Activated CD4-positive, alpha-beta memory T cell treated with anti-CD3 and anti-CD28 coated beads, Interleukin-2, amount 10 ng/mL, durations not matched to agents 7 days and 5 days (primary cell): ENCODE measurements around the gene NALCN. TPM values are rescaled to one million over a fixed set of nuclear protein-coding genes. Genes with fewer than 3 reads are reported as not detected.

ENCODE experiments used
- CTCF ChIA-PET: fragments of 350-600 bp; sonication (Branson Sonifier 250); formaldehyde crosslinking; loops from one replicate; lab custom pipeline; 2021; ENCODE audit warnings: antibody characterized with exemption, inconsistent platforms; lab: Charles Lee
- POLR2A ChIA-PET: fragments of 350-600 bp; sonication (Branson Sonifier 250); formaldehyde crosslinking; loops from one replicate; lab custom pipeline; 2021; ENCODE audit warnings: antibody characterized with exemption; lab: Charles Lee
- DNase-seq: peaks from one replicate; pipeline ENCODE4 v3.0.0-alpha.2; 2020
- H3K27ac Mint-ChIP-seq: one replicate; pipeline ENCODE4 v1.8.0; 2021; ENCODE audit warnings: mild to moderate bottlenecking, mixed read lengths
- H3K27me3 Mint-ChIP-seq: one replicate; pipeline ENCODE4 v1.8.0; 2021; ENCODE audit warnings: mixed read lengths
- H3K36me3 Mint-ChIP-seq: one replicate; pipeline ENCODE4 v1.8.0; 2021; ENCODE audit warnings: low read depth, mixed read lengths
- H3K4me1 Mint-ChIP-seq: one replicate; pipeline ENCODE4 v1.8.0; 2021; ENCODE audit warnings: mixed read lengths
- H3K4me3 Mint-ChIP-seq: one replicate; pipeline ENCODE4 v1.8.0; 2021; ENCODE audit warnings: mild to moderate bottlenecking, mixed read lengths
- H3K9me3 Mint-ChIP-seq: one replicate; pipeline ENCODE4 v1.8.0; 2021; ENCODE audit warnings: mixed read lengths
- total RNA-seq, 2 experiments: library from RNA; stranded (reverse); gene quantifications; one replicate each; pipeline ENCODE4 v1.2.3, GENCODE V29; 2021

NALCN gene
- total RNA-seq, 2 experiments from 2014 or later: not detected

GRCh38 chr13:101025925-101026324 lies 390.4 kb downstream of the NALCN start:
- no peak for DNase-seq
- Mint-ChIP-seq H3K36me3 (no peaks in the 10 kb centered on the region), H3K27ac (no peak overlapping the region), H3K4me1 (no peaks in the 10 kb centered on the region), H3K9me3 (no peaks in the 10 kb centered on the region), H3K27me3 (peaks cover 13% of the 10 kb centered on the region), H3K4me3 (no peak overlapping the region)
- ChIA-PET POLR2A (no interaction called here), CTCF (no interaction called here)

GRCh38 chr13:101025519-101025918 lies 390.8 kb downstream of the NALCN start:
- no peaks in the 10 kb centered on the region for H3K9me3 Mint-ChIP-seq
- peaks cover 11% of the 10 kb centered on the region for H3K27me3 Mint-ChIP-seq
- H3K4me3 Mint-ChIP-seq: no peak overlapping the region
- H3K36me3 Mint-ChIP-seq: no peaks in the 10 kb centered on the region
- DNase-seq: no peak
- CTCF ChIA-PET: no interaction called here
- POLR2A ChIA-PET: no interaction called here
- no peaks in the 10 kb centered on the region for H3K4me1 Mint-ChIP-seq
- no peak overlapping the region for H3K27ac Mint-ChIP-seq

GRCh38 chr13:101019126-101019525 lies 397.2 kb downstream of the NALCN start:
- Mint-ChIP-seq H3K4me3 (no peak overlapping the region), H3K4me1 (no peaks in the 10 kb centered on the region), H3K36me3 (no peaks in the 10 kb centered on the region), H3K9me3 (no peaks in the 10 kb centered on the region), H3K27ac (no peak overlapping the region), H3K27me3 (peaks cover 2% of the 10 kb centered on the region)
- ChIA-PET POLR2A (no interaction called here), CTCF (no interaction called here)
- no peak for DNase-seq

- POLR2A ChIA-PET: no interaction called here
- no peaks in the 10 kb centered on the region for H3K9me3 Mint-ChIP-seq
- CTCF ChIA-PET: no interaction called here
- no peaks in the 10 kb centered on the region for H3K36me3 Mint-ChIP-seq
- H3K27ac Mint-ChIP-seq: no peak overlapping the region
- peaks cover 2% of the 10 kb centered on the region for H3K27me3 Mint-ChIP-seq
- DNase-seq: no peak
- H3K4me3 Mint-ChIP-seq: no peak overlapping the region
- no peaks in the 10 kb centered on the region for H3K4me1 Mint-ChIP-seq
These were observed 397.6 kb downstream of the NALCN start for GRCh38 chr13:101018720-101019119.

- Mint-ChIP-seq H3K36me3 (no peaks in the 10 kb centered on the region), H3K4me1 (no peaks in the 10 kb centered on the region), H3K27ac (no peak overlapping the region), H3K27me3 (peaks cover 2% of the 10 kb centered on the region), H3K9me3 (no peaks in the 10 kb centered on the region), H3K4me3 (no peak overlapping the region)
- ChIA-PET POLR2A (no interaction called here), CTCF (no interaction called here)
- no peak for DNase-seq
These were observed 399.0 kb downstream of the NALCN start for GRCh38 chr13:101017123-101017872.

- no peak for DNase-seq
- H3K4me1 Mint-ChIP-seq: no peaks in the 10 kb centered on the region
- POLR2A ChIA-PET: no interaction called here
These were observed 399.8 kb downstream of the NALCN start for GRCh38 chr13:101016475-101016874.

GRCh38 chr13:101013245-101013644 lies 403.1 kb downstream of the NALCN start:
- Mint-ChIP-seq H3K9me3 (no peaks in the 10 kb centered on the region), H3K36me3 (no peaks in the 10 kb centered on the region), H3K4me3 (no peak overlapping the region), H3K27ac (no peak overlapping the region), H3K4me1 (no peaks in the 10 kb centered on the region), H3K27me3 (peaks cover 3% of the 10 kb centered on the region)
- no peak for DNase-seq
- CTCF ChIA-PET: no interaction called here
- POLR2A ChIA-PET: no interaction called here

More at GRCh38 chr13:101016475-101016874, 399.8 kb downstream of the NALCN start:
- Mint-ChIP-seq H3K27ac (no peak overlapping the region), H3K27me3 (peaks cover 2% of the 10 kb centered on the region), H3K9me3 (no peaks in the 10 kb centered on the region), H3K4me3 (no peak overlapping the region), H3K36me3 (no peaks in the 10 kb centered on the region)
- CTCF ChIA-PET: no interaction called here

GRCh38 chr13:101010100-101010499 lies 406.2 kb downstream of the NALCN start:
- H3K36me3 Mint-ChIP-seq: no peaks in the 10 kb centered on the region
- no peaks in the 10 kb centered on the region for H3K9me3 Mint-ChIP-seq
- POLR2A ChIA-PET: no interaction called here
- CTCF ChIA-PET: no interaction called here
- no peaks in the 10 kb centered on the region for H3K4me1 Mint-ChIP-seq
- no peak overlapping the region for H3K27ac Mint-ChIP-seq
- peaks cover 1% of the 10 kb centered on the region for H3K27me3 Mint-ChIP-seq
- DNase-seq: no peak
- no peak overlapping the region for H3K4me3 Mint-ChIP-seq

GRCh38 chr13:101007245-101007644 lies 409.1 kb downstream of the NALCN start:
- no peaks in the 10 kb centered on the region for H3K9me3 Mint-ChIP-seq
- H3K36me3 Mint-ChIP-seq: no peaks in the 10 kb centered on the region
- H3K4me3 Mint-ChIP-seq: no peak overlapping the region
- POLR2A ChIA-PET: no interaction called here
- H3K27me3 Mint-ChIP-seq: peaks cover 1% of the 10 kb centered on the region
- DNase-seq: no peak
- no peaks in the 10 kb centered on the region for H3K4me1 Mint-ChIP-seq
- H3K27ac Mint-ChIP-seq: no peak overlapping the region
- CTCF ChIA-PET: no interaction called here

Other genes starting within 250 kb of the NALCN start
- not detected for gene ITGBL1, start 36.2 kb upstream of the NALCN start, total RNA-seq